ENCODE results near the gene VAMP1. TPM values are rescaled to one million over a fixed set of nuclear protein-coding genes. Genes with fewer than 3 reads are reported as not detected.
"Not testable (repeated sequence)": the region's sequence is repeated elsewhere in the genome, so short reads cannot be mapped to it uniquely, and the experiment has no call there.

Gene VAMP1
- total RNA-seq, 1 donor from 2014 or later, result 6.3 TPM

DNA sequence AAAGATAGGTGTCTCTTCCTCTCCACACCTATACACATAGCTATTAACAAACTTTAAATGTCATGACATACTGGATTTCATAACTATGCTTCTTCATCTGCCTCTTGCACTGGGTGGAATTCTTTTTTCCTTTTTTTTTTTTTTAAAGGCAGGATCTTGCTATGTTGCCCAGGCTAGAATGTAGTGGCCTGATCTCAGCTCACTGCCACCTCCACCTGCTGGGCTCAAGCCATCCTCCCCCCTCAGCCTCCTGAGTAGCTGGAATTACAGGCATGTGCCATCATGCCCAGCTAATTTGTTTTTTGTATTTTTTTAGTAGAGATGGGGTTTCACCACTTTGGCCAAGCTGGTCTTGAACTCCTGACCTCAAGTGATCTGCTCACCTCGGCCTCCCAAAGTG lies 17.8 kb upstream of the VAMP1 start:
- intact Hi-C loops (cut with DNase I), result no loop called here
- Histone ChIP-seq H3K4me3 (no peak overlapping the region), H3K27ac (no peak overlapping the region), H3K4me1 (peaks cover 7% of the 10 kb centered on the region), H3K9me3 (no peaks in the 10 kb centered on the region), H3K36me3 (no peaks in the 10 kb centered on the region), H3K27me3 (no peaks in the 10 kb centered on the region)
- no peak for TF ChIP-seq CTCF (IDR thresholded peaks at IDR 0.05)
- DNase-seq (no peak), ATAC-seq (no peak)

GRCh38 chr12:6478416-6478815 lies 7.9 kb upstream of the VAMP1 start:
- Histone ChIP-seq H3K27ac (no peak overlapping the region), H3K4me1 (peaks cover 8% of the 10 kb centered on the region), H3K9me3 (no peaks in the 10 kb centered on the region), H3K36me3 (no peaks in the 10 kb centered on the region), H3K4me3 (no peak overlapping the region), H3K27me3 (no peaks in the 10 kb centered on the region)
- DNase-seq, result no peak
- ATAC-seq, result no peak
- intact Hi-C loops (cut with DNase I), result no loop called here
- TF ChIP-seq CTCF (IDR thresholded peaks at IDR 0.05), result no peak

- DNase-seq; H3K27ac ChIP-seq; H3K27me3 ChIP-seq; H3K9me3 ChIP-seq; intact Hi-C loops (cut with DNase I); ATAC-seq; H3K4me3 ChIP-seq; H3K36me3 ChIP-seq; H3K4me1 ChIP-seq: not testable (repeated sequence)
Measured at GRCh38 chr12:6477601-6478377, 7.3 kb upstream of the VAMP1 start.

DNA sequence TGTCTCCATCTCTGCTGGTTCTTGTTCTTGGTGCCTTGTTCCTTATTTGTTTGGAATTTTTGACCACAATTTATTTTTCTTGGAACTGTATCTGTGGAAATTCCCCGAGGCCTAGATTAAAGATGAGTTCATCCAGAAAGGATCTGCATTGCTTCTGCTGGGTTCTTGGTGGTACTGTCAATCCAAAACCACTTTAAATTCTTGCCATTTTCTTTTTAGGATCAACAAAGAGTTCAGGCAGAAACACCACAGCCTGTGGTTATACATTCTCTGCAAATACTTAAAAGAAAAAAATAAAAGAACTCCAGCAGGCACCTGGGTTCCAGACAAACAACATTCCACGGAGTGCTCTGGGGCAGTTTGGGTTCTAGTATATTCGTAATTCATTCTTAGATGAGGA lies 6.0 kb upstream of the VAMP1 start:
- Histone ChIP-seq H3K9me3 (no peaks in the 10 kb centered on the region), H3K36me3 (no peaks in the 10 kb centered on the region), H3K4me1 (peaks cover 8% of the 10 kb centered on the region), H3K27ac (peak overlapping the region; percentile 24), H3K4me3 (no peak overlapping the region), H3K27me3 (no peaks in the 10 kb centered on the region)
- no peak for ATAC-seq
- TF ChIP-seq CTCF (IDR thresholded peaks at IDR 0.05), result no peak
- intact Hi-C loops (cut with DNase I), result no loop called here
- no peak for DNase-seq

GRCh38 chr12:6475233-6475975 lies 4.9 kb upstream of the VAMP1 start:
- intact Hi-C loops (cut with DNase I); H3K27me3 ChIP-seq; H3K27ac ChIP-seq; DNase-seq; H3K4me1 ChIP-seq; H3K4me3 ChIP-seq; ATAC-seq; H3K36me3 ChIP-seq; H3K9me3 ChIP-seq: not testable (repeated sequence)

DNA sequence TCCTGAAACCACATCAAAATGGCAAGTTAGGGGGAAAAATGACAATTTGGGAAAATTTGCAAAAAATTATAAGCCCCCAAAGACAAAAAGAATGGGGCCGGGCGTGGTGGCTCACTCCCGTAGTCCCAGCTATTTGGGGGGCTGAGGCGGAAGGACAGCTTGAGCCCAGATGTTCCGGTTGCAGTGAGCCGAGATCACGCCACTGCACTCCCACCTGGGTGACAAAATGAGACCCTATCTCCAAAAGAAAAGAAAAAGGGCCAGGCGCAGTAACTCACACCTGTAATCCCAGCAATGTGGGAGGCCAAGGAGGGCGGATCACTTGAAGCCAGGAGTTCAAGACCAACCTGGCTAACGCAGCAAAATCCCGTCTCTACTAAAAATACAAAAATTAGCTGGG lies 2.0 kb upstream of the VAMP1 start:
- Histone ChIP-seq H3K4me3 (no peak overlapping the region), H3K27ac (no peak overlapping the region), H3K4me1 (peaks cover 26% of the 10 kb centered on the region), H3K27me3 (no peaks in the 10 kb centered on the region), H3K9me3 (no peaks in the 10 kb centered on the region), H3K36me3 (no peaks in the 10 kb centered on the region)
- TF ChIP-seq CTCF (IDR thresholded peaks at IDR 0.05), result no peak
- intact Hi-C loops (cut with DNase I), result no loop called here
- no peak for ATAC-seq
- no peak for DNase-seq

All from upper lobe of right lung (tissue), 1 donor.